Mesangial cell (primary cell): ENCODE data around the gene PHKG1. TPM values are rescaled to one million over a fixed set of nuclear protein-coding genes. Genes with fewer than 3 reads are reported as not detected.

ENCODE experiments used
- total RNA-seq: library from RNA; depleted of rRNA; stranded (reverse); fragments of >200 nt; gene quantifications from 2 replicates; pipeline ENCODE4 v1.2.3, GENCODE V29; 2015

PHKG1 gene
- not detected in 2 replicates for total RNA-seq

DNA sequence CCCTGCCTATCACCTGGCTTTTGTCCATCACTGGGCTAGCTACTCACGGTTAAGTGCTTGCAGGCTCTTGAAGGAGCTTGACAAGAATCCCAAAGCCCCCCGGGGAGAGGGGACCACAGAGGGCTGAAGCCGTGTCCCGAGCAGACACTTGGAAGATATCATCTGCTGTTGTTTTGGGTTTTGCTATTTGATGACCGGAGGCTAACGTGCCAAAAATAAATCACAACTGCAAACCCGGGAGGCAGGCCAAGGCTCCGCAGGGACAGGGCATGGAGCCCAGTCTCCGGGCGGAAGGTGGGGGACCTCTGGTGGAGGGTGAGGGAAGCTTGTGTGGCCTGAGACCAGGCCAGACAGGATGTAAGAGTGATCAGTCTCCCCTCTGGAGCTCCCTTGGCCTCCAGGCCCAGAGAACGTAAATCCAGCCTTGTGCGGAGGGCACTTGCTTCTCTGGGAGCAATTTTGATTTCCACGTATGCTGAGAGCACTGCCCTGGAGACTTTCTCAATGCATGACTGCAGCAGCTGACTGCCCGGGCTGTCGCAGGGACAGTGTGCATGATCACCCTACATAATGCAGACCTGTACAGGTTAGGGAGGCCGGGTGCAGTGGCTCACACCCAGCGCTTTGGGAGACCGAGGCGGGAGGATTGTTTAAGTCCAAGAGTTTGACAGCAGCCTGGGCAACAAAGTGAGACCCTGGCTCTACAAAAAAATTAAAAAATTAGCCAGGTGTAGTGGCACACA is at the start of gene PHKG1:
TSS of gene PHKG1 (minus strand) at position 164 of the 743 bp plus-strand sequence. CDS start 4,011 bp downstream, outside the sequence.

DNA sequence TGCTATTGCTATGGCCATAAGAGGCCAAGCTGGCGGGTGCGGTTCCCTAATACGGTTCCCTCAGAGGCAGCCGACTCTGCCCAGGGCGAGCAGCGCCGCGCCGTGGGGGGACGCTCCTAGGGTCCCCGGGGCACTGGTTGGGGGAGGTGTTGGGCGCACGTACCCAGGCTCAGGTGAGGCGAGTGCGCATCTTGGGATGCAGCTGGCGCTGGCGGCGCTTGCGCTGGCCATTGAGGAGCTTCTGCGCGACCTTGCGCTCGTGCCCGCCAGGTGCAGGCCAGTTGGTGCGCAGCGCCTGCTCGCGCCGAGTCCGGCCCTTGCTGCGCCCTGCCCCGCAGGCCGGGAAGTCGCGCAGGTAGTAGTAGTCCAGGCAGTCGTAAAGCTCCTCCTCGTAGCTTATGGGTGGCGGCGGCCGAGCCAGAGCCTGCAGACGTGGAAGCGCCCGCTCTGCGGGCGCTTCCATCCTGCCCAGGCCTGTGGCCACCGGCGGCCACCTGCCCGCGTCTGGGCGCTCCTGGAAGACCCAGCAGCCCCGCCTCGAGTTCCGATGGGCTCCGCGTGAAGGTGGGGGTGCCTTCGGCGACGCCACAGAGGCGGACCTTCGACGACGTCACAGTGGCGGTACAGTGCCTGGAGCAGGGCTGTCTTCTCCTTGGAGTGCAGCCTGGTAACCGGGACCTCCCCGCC is 23.2 kb upstream of the PHKG1 start, which contains the start of gene NUPR2:
TSS of gene NUPR2 (minus strand) at position 566 of the 687 bp plus-strand sequence. CDS start at position 463, 103 bp downstream.

DNA sequence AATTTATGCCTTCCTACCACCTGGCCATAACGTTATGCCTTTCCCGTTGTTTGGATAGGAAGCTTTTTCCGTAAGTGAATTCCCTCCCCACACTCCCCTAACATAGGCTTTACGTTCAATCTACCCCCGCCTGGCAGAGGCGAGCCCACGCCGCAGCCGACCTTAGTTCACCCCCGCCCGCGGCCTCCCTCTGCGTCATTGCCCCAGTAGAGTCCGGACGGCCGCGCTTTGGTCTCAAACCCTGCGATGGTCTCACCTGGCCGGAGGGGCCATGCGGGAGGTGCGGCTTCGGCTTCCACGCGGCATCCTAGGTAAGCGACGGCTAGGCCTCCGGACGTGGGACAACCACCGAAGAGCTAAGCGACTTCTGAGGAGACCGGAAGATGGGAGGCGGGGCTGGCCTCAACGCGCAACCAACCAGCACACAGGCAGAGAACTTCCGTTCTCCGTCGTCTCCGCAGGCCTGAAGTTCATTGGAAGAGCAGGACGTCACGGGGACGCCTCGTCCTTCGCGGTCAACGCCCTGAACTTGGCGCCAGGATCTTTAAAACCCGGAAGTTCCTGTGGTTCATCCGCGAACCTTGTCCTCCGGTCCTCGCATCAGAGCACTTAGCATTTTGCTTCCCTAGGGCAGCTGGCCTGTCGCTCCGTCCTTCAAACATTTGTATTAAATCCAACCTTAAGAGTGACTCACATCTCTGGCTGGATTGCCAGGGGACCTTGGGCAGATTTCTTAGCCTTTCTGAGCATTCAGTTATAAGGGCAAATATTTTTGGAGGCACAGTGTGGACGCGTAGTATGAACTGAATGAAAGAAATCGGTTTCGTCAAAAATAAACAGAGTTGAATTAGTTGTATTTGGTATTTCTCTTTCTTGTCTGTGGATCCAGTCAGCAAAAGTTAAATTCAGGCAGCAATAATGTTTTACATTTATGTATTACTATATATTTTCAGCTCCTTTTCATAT is 13.6 kb upstream of the PHKG1 start, which contains the start of gene CHCHD2:
TSS of gene CHCHD2 (minus strand) at position 369 of the 966 bp plus-strand sequence. CDS start at position 306, 63 bp downstream.

DNA sequence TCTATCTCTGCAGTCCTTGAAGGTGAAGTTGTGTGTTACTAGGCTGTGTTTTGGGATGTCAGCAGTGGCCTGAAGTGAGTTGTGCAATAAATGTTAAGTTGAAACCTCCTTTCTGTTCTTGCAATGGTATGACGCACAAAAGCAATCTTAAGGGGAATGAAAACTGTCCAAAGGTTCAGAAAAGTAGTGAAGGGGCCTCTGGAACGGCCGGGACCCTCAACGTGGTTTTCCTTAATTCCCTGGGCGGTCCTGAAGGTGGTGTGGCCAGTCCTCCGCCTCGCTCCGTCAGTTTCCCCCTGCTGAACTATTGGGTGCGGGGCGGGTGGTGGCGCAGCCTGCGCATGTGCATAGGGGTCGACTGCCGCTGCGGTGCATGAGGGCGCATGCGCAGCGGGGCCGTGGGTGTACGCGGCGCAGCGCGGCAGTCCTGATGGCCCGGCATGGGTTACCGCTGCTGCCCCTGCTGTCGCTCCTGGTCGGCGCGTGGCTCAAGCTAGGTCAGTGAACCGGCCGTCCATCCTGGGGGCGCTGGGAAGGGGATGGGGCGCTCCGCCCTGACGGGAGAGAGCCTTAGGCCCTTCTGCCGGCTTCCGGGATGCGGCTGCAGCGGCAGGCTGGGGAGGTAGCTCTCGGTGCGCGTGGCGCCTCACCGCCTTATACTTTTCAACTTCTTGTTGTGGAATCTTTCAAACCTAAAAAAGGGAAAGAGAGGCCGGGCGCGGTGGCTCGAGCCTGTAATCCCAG is 28.7 kb downstream of the PHKG1 start, which contains the start of gene SUMF2:
TSS of gene SUMF2 (plus strand) at position 405 of the 744 bp plus-strand sequence. CDS start at position 431, 26 bp downstream.

DNA sequence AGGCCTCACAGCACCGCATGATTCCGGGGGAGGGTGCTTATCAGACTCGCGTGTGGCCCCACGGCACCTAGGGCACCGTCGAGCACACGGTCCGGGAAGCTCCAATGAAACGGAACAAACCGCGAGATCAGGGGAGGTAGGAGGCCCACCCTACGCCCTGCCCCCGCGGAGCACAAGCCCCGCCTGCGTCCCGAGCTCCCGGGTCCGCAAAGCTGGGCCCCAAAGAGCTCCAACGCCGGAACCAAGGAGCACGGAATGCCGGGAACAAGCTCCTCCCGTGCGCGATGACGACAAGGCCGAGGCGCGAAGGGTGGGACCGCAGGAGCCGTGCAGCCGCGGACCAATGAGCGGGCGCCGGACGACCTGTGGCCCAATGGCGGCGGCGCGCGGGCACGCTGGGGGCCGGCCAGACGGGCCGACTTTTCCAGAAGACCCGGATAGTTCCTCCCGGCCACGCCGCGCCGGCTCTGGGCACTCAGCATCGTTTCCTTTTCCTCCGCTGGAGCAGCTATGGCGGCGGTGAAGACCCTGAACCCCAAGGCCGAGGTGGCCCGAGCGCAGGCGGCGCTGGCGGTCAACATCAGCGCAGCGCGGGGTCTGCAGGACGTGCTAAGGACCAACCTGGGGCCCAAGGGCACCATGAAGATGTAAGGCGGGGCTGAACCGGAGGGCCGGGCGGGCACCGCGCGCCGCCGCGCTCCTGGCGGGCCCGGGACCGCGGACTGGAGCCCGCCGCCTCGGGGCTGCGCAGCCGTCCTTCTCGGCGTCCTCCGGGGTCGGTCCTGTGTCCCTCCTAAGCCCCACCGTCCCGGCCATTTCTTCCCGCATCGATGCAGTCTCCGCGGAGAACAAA is 41.2 kb downstream of the PHKG1 start, which contains the start of the genes CCT6A and PSPH:
TSS of gene CCT6A (plus strand) at position 427 of the 853 bp plus-strand sequence. CDS start at position 511, 84 bp downstream.
TSS of gene PSPH (minus strand) at position 106 of the 853 bp plus-strand sequence. CDS start 30,232 bp downstream, outside the sequence.

Other genes with a start within 250 kb of the PHKG1 start
- gene SEPTIN14, start 230.2 kb downstream of the PHKG1 start, total RNA-seq = not detected in 2 replicates
- 0.98 and 2.7 TPM in 2 replicates for gene ZNF713, start 205.5 kb downstream of the PHKG1 start, total RNA-seq
- 8.3 and 8.9 TPM in 2 replicates for gene MRPS17, start 141.1 kb downstream of the PHKG1 start, total RNA-seq
- 48.2 and 64.8 TPM in 2 replicates for gene NIPSNAP2, start 128.4 kb downstream of the PHKG1 start, total RNA-seq
- gene PSPH, start 41.5 kb downstream of the PHKG1 start, total RNA-seq = 52.7 and 88.8 TPM in 2 replicates
- gene CCT6A, start 41.2 kb downstream of the PHKG1 start, total RNA-seq = 105 and 176 TPM in 2 replicates
- 80.8 and 124 TPM in 2 replicates for gene SUMF2, start 28.7 kb downstream of the PHKG1 start, total RNA-seq
- gene CHCHD2, start 13.5 kb upstream of the PHKG1 start, total RNA-seq = 327 and 642 TPM in 2 replicates
- gene NUPR2, start 23.5 kb upstream of the PHKG1 start, total RNA-seq = 0.38 TPM in 1 of 2 replicates, not detected in the other